ENCODE measurements around the gene LUZP1.

LUZP1 gene

DNA sequence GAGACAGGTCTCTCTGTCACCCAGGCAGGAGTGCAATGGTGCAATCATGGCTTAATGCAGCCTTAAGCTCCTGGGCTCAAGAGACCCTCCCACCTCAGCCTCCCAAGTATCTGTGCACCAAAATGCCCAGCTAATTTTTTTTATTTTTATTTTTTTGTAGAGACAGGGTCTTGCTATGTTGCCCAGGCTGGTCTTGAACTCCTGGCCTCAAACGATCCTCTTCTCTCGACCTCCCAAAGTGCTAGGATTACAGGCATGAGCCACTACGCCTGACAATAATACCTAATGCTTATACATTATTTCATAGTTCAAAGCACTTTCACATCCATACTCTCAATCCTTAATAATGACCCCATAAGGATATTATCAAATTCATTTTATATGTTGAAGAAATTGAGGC is 48.3 kb downstream of the LUZP1 start:
- Histone ChIP-seq H2AFZ (no peak overlapping the region), H3K9me3 (ENCODE audit: control insufficient read depth, low read length) (no peaks in the 10 kb centered on the region), H3K4me2 (ENCODE audit: low read length) (no peak overlapping the region), H3K27ac (no peak overlapping the region), H3K4me3 (ENCODE audit: low read depth, low read length) (no peak overlapping the region), H3K27me3 (ENCODE audit: control insufficient read depth, insufficient read depth, low read length) (no peaks in the 10 kb centered on the region), H3K79me2 (peaks cover 3% of the 10 kb centered on the region), H3K4me1 (peaks cover 3% of the 10 kb centered on the region), H3K36me3 (ENCODE audit: control insufficient read depth, insufficient read depth, low read length) (no peaks in the 10 kb centered on the region), H3K9ac (no peak overlapping the region)
- no peak for TF ChIP-seq CTCF (IDR thresholded peaks at IDR 0.05)

GRCh38 chr1:23118957-23119792 is 49.5 kb downstream of the LUZP1 start:
- Histone ChIP-seq H3K9me3 (ENCODE audit: control insufficient read depth, low read length) (no peaks in the 10 kb centered on the region), H3K27me3 (ENCODE audit: control insufficient read depth, insufficient read depth, low read length) (no peaks in the 10 kb centered on the region), H3K27ac (no peak overlapping the region), H2AFZ (no peak overlapping the region), H3K4me1 (peaks cover 3% of the 10 kb centered on the region), H3K4me2 (ENCODE audit: low read length) (no peak overlapping the region), H3K9ac (no peak overlapping the region), H3K4me3 (ENCODE audit: low read depth, low read length) (no peak overlapping the region), H3K79me2 (no peaks in the 10 kb centered on the region), H3K36me3 (ENCODE audit: control insufficient read depth, insufficient read depth, low read length) (no peaks in the 10 kb centered on the region)
- no peak for TF ChIP-seq CTCF (IDR thresholded peaks at IDR 0.05)

- no peak overlapping the region for H3K27ac ChIP-seq
- no peaks in the 10 kb centered on the region for H3K36me3 ChIP-seq (ENCODE audit: control insufficient read depth, insufficient read depth, low read length)
- no peak overlapping the region for H3K4me2 ChIP-seq (ENCODE audit: low read length)
- H3K9ac ChIP-seq, result no peak overlapping the region
- H3K27me3 ChIP-seq (ENCODE audit: control insufficient read depth, insufficient read depth, low read length), result no peaks in the 10 kb centered on the region
- no peaks in the 10 kb centered on the region for H3K9me3 ChIP-seq (ENCODE audit: control insufficient read depth, low read length)
- no peak for TF ChIP-seq CTCF (IDR thresholded peaks at IDR 0.05)
- no peak overlapping the region for H2AFZ ChIP-seq
- no peak overlapping the region for H3K4me3 ChIP-seq (ENCODE audit: low read depth, low read length)
- no peaks in the 10 kb centered on the region for H3K79me2 ChIP-seq
- H3K4me1 ChIP-seq, result peaks cover 3% of the 10 kb centered on the region
Measured at GRCh38 chr1:23118407-23118806, 50.2 kb downstream of the LUZP1 start.

DNA sequence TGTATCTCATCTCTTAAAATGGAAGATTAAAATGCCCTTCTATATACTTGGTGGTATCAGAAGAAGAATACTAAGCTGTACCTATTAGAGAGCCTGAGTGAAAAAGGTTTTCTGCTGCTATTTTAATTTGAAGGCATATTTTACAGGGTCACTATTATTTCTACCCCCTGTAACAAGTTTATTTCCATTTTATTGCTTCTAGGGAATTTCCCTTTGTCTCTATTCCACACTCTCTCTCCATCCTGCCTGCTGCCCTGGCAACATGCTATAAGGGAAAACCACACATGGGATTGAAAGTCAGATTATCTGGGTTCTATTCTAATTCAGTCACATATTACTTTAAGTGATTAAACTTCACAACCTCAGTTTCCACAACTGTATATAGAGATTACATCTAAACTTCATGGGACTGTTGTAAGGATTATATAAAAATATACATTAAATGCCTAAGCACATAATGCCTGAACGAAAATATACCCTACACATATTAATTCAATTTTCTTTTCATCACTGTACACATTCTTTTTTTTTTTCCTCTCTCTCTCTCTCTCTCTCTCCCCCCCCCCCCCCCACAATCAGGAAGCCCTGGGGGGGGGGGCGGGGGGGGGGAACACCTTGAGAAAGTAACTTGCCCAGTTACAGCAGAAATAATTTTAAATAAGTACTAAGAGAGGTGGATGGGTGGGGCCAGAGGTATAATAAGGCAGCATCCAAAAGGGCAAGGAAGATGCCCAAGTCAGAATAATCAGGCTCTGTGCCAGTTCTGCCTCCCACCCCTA is 51.5 kb downstream of the LUZP1 start:
- Histone ChIP-seq H3K9me3 (ENCODE audit: control insufficient read depth, low read length) (no peaks in the 10 kb centered on the region), H3K79me2 (no peaks in the 10 kb centered on the region), H3K27me3 (ENCODE audit: control insufficient read depth, insufficient read depth, low read length) (no peaks in the 10 kb centered on the region), H3K4me1 (no peaks in the 10 kb centered on the region), H3K4me3 (ENCODE audit: low read depth, low read length) (no peak overlapping the region), H3K36me3 (ENCODE audit: control insufficient read depth, insufficient read depth, low read length) (no peaks in the 10 kb centered on the region), H3K27ac (no peak overlapping the region), H3K9ac (no peak overlapping the region), H3K4me2 (ENCODE audit: low read length) (no peak overlapping the region), H2AFZ (no peak overlapping the region)
- TF ChIP-seq CTCF (IDR thresholded peaks at IDR 0.05), result no peak
